ENCODE measurements around the gene FOXL3.
"Not testable (repeated sequence)": the region's sequence is repeated elsewhere in the genome, so short reads cannot be mapped to it uniquely, and the experiment has no call there.

Gene FOXL3

GRCh38 chr7:255038-255435, 34.9 kb upstream of the FOXL3 start:
- no peak for DNase-seq (ENCODE audit: low read depth, low spot score)

- DNase-seq (ENCODE audit: low read depth, low spot score), result no peak
Measured at GRCh38 chr7:255721-256361, 34.1 kb upstream of the FOXL3 start.

DNA sequence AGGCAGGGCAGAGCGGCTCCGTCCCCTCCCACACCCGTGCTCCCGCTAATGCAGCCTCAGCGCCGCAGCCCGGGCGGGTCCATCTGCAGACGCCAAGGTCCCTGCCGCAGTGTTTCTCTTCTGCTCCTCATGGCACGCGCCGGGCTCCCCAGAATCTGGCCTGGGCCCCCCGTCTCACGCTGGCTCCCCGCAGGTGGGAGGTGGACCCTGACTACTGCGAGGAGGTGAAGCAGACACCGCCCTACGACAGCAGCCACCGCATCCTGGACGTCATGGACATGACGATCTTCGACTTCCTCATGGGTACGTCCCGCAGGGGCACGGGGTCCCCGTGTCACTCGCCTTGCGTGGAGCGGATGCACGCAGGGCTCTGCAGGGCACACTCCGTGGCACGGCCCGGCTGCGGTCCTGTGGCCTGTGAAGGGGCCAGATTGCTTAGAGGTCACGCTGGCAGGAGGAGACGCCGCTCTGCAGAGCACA, 33.5 kb upstream of the FOXL3 start:
- no peak for DNase-seq (ENCODE audit: low read depth, low spot score)

- no peak for DNase-seq (ENCODE audit: low read depth, low spot score)
Measured at GRCh38 chr7:256981-257646, 32.9 kb upstream of the FOXL3 start.

DNA sequence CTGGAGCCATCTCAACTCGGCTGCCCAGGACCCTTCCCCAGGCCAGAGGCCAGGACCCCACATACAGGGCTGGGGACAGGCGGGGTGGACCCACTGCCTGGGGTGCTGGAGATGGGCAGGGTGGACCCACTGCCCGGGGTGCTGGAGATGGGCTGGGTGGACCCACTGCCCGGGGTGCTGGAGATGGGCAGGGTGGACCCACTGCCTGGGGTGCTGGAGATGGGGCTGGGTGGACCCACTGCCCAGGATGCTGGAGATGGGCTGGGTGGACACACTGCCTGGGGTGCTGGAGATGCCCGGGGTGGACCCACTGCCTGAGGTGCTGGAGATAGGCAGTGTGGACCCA, 32.4 kb upstream of the FOXL3 start:
- DNase-seq (ENCODE audit: low read depth, low spot score), result no peak

- no peak for DNase-seq (ENCODE audit: low read depth, low spot score)
Measured at GRCh38 chr7:258476-259190, 31.3 kb upstream of the FOXL3 start.

- DNase-seq (ENCODE audit: low read depth, low spot score), result no peak
Measured at GRCh38 chr7:259191-259505, 30.8 kb upstream of the FOXL3 start.

DNA sequence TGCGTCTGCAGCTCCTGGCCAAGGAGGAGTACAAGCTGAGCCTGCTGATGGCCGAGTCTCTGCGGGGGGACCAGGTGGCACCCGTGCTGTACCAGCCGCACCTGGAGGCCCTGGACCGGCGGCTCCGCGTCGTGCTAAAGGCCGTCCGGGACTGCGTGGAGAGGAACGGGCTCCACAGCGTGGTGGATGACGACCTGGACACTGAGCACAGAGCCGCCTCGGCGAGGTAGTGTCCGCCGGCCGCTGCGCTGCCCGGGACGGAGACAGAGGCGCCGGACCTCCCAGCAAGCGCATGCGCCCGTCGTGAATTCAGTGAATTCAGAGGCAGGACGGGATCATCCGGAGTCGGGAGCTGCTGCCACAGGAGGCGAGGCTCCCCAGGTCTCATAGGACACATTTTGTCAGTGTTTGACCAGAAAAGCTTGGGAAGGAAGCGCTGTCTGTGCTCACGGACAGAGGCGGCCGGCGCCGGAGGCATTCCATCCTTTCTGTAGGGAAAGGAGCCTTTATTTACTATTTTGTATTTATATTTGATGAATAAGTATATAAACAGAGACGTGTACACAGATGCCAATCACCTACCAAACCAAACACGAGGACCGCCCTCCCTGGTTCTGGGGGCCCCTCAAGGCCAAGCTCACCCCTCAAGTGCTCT, 30.1 kb upstream of the FOXL3 start:
- DNase-seq (ENCODE audit: low read depth, low spot score), result no peak

DNA sequence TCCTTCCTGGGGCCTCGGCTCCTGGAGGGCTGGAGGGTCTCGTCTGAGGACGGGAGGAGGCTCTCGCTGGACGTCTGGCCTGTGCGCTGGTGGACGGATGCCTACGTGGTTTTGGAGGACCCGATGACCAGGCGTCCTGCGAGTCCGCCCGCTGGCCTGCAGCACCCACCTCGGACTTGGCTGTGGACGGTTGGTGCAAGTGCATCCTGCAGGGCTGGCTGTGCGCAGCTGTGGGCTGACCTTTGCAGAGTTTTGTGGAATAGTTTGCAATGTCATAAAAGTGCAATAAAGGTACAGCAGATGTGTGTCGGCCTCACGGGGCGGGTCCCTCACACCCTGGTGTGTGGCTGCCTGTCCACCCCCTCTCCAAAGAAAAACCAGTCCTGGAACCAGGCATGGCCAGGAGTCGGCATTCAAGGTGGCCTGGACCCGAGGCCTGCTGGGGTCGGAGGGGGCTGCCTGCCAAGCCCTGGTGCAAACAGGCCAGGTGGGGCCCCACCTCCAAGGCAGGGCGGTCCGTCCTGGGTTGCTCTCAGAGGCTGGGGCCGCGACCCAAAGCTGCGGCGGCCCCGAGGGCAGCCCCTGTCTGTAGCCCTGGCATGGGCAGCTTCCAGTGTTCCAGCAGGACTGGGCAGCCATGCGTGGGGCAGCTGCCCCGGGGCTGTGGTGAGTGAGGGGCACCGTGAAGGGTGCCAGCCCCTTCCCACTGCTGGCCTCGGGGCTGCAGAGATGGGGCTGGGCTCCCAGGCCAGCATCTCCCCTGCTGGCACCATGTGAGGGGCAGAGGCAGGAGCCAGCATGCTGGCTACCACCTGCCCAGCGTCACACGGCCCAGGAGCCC, 29.3 kb upstream of the FOXL3 start:
- DNase-seq (ENCODE audit: low read depth, low spot score), result no peak

DNA sequence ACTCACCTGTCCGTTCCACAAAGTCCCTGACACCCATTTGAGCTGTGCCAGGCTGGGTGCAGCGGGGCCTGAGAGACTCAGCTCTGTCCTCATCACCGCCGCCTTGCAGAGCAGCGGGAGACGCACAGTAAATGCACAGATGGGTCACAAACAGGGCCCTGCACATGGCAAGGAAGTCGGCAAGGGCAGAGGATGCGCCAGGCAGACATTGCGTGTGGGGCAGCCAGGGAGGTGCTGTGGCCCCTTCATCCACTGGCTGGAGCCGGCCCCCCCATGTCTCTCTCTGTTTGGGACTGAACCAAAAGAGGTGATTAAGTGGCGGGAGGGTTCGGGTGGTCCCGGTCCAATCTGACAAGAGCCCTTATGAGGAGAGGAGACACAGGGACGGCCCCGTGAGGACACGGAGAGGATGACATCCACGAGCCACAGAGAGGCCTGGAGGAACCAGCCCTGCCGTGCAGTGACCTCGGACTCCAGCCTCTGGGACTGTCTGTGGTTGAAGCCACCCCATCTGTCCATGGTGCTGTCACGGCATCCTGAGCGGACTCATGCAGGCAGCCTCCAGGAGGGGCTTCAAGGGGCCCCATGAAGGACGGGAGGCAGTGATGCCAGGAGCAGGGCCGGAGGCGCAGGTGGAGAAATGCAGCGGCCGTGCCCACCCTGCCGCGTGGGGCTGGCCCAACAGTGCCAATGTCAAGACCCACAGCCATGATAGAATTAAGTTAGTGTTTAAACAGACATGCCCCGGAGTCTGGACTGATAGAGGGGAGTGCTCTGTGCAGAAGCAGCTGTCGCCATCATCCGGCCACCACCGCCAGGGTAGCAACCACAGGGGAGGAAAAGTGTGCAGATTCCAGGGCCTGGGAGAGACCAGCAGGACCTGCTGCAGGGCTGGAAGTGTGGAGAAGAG, 28.4 kb upstream of the FOXL3 start:
- DNase-seq (ENCODE audit: low read depth, low spot score), result no peak

DNA sequence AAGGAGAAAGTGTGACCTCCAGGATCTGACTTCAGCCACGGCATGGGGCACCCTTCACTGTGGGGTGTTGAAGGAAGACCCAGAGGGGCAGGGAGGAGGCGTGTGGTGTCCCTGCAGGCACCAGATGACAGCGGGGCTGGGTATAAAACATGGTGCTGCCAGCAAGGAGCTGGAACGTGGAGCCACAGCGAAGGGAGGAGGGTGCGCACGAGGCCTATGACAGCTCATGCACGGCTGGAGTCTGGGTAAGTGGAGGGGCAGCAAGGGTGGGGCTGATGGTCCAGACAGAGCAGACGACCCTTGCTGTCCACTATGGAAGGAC, 27.8 kb upstream of the FOXL3 start:
- no peak for DNase-seq (ENCODE audit: low read depth, low spot score)

DNA sequence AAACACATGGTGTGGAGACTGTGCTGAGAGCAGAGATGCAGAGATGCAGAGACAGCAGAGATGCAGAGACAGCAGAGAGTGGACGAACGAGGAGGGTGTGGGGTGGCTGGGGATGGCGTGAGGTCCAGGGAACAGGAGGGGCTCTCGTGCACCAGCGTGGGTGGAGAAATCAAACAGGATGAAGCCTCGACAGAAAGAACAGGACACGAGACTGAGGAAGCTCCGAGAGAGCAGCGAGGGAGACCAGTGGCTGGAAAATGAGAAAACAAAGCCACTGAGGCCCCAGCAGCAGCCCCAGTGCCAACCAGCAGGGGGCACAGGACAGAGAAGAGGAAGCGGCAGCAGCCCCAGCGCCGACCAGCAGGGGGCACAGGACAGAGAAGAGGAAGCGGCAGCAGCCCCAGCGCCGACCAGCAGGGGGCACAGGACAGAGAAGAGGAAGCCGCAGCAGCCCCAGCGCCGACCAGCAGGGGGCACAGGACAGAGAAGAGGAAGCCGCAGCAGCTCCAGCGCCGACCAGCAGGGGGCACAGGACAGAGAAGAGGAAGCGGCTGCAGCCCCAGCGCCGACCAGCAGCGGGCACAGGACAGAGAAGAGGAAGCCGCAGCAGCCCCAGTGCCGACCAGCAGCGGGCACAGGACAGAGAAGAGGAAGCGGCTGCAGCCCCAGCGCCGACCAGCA, 27.2 kb upstream of the FOXL3 start:
- not testable (repeated sequence) for DNase-seq (ENCODE audit: low read depth, low spot score)

DNA sequence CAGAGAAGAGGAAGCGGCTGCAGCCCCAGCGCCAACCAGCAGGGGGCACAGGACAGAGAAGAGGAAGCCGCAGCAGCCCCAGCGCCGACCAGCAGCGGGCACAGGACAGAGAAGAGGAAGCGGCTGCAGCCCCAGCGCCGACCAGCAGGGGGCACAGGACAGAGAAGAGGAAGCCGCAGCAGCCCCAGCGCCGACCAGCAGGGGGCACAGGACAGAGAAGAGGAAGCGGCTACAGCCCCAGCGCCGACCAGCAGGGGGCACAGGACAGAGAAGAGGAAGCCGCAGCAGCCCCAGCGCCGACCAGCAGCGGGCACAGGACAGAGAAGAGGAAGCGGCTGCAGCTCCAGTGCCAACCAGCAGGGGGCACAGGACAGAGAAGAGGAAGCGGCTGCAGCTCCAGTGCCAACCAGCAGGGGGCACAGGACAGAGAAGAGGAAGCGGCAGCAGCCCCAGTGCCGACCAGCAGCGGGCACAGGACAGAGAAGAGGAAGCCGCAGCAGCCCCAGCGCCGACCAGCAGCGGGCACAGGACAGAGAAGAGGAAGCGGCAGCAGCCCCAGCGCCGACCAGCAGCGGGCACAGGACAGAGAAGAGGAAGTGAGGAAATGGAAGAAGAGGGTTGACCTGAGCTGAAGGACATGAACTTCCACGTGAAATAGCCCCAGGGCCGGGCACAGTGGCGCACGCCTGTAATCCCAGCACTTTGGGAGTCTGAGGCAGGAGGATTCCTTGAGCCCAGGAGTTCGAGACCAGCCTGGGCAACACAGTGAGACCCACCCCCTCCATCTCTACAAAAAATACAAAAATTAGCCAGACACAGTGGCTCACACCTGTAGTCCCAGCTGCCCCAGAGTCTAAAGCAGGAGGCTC, 26.3 kb upstream of the FOXL3 start:
- not testable (repeated sequence) for DNase-seq (ENCODE audit: low read depth, low spot score)

DNA sequence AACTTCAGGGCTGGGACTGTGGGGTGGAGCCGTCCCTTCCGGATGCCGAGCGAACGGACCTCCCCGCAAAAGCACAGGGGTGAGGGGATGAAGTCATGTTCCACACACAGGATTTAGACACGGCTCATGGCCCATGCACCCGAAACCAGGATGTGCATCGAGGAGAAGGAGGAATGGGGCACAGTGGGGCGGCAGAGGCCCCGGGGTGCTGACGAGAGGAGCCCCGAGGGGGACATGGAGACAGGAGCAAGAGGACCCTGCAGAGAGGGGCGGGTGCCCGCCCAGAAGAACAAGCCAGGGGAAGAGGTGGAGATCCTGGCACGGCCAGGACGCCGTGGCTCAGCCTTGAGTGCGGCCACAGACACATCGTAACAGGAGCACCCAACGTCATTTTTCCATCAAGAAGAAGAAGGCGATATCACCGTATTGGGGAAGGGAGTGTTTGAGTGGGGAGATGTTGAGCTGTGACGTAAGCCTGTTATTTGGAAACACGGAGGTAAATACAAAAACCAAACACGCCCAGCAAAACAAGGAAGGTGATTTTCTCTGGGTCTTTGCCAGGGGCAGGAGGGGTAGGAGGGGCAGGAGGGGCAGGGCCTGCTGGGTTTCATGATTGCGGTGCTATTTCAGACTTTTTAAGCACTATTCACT, 25.3 kb upstream of the FOXL3 start:
- DNase-seq (ENCODE audit: low read depth, low spot score), result no peak

- DNase-seq (ENCODE audit: low read depth, low spot score), result no peak
Measured at GRCh38 chr7:265192-265997, 24.6 kb upstream of the FOXL3 start.

DNA sequence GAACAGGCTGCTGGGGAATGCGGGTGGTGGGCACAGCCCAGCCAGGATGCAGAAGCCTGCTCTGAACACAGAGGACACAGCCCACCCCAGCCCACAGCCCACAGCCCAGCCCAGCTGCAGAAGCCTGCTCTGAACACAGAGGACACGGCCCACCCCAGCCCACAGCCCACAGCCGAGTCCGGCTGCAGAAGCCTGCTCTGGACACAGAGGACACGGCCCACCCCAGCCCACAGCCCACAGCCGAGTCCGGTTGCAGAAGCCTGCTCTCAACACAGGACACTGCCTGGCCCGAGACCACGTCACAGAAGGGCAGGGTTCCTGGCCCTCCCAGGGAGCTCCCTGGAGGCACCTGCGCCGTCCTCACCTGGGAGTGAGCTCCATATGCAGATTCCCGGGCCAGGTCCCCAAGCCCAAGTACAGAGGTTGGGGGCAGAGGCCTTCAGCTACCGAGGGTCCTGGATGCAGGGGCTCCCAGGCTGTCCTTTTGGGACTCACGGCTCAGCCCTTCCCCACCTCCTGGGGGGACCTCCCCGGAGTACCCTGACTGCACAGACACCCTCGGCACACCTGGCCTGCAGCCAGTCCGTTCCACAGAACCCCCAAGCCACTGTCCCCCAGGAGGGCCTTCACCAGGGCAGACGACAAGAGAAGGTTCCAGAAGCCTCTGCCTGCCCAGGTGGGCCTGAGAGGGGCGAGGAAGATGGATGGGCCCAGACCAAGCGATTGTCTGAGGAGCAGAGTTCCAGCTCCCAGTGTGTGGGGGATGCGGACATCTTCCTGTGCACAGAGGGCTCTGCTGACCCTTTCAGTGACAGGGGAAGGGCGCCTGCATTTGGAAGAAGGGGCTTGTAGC, 23.7 kb upstream of the FOXL3 start:
- DNase-seq (ENCODE audit: low read depth, low spot score), result no peak

Data from smooth muscle cell of the brain vasculature (primary cell).